HL-60 (cell line): ENCODE data around the gene TRIOBP.

Source experiments
- CTCF ChIP-seq: IDR thresholded peaks from one replicate; pipeline ENCODE4 v1.5.1; 2011; ENCODE audit warnings: low read length, control low read depth, inconsistent platforms; ENCODE audit not compliant: insufficient read depth
- POLR2AphosphoS5 ChIP-seq: IDR thresholded peaks from 2 replicates; pipeline ENCODE4 v1.6.1; 2012; ENCODE audit warnings: low read depth
- REST ChIP-seq: IDR thresholded peaks from 2 replicates; pipeline ENCODE4 v1.6.1; 2012; ENCODE audit warnings: low read depth; ENCODE audit not compliant: insufficient replicate concordance

- TF ChIP-seq CTCF = no peak
- TF ChIP-seq POLR2AphosphoS5 = no peak
- TF ChIP-seq REST = no peak
Observed at GRCh38 chr22:37771081-37771480, 74.2 kb downstream of the TRIOBP start.
